Tibial nerve (tissue), 4 donors: ENCODE data around the gene TAF4B. TPM values are rescaled to one million over a fixed set of nuclear protein-coding genes. Genes with fewer than 3 reads are reported as not detected.
"Not testable (repeated sequence)": the region's sequence is repeated elsewhere in the genome, so short reads cannot be mapped to it uniquely, and the experiment has no call there.

Experiments used
- DNase-seq, 2 donors: peaks; one replicate each; pipeline ENCODE4 v3.0.0-alpha.2; 2019; ENCODE audit warnings: low spot score in 2 of 2
- H3K27ac ChIP-seq, 4 donors: fragments of 200-600 bp; sonication (generic) in 3 of 4; one replicate each; pipeline ENCODE4 v1.5.1; 2017 to 2019; ENCODE audit warnings: mild to moderate bottlenecking in 1 of 4
- H3K27me3 ChIP-seq, 2 donors: fragments of 200-600 bp; sonication (generic) in 1 of 2; one replicate each; pipeline versions ENCODE4 v1.5.1 to v1.6.0; 2017 to 2019
- H3K36me3 ChIP-seq, 3 donors: fragments of 200-600 bp; sonication (generic); one replicate each; pipeline ENCODE4 v1.5.1; 2018 to 2019
- H3K4me1 ChIP-seq, 4 donors: fragments of 200-600 bp; sonication (generic) in 3 of 4; one replicate each; pipeline ENCODE4 v1.5.1; 2017 to 2019
- H3K4me3 ChIP-seq, 4 donors: fragments of 200-600 bp; sonication (generic) in 3 of 4; one replicate each; pipeline ENCODE4 v1.5.1; 2017 to 2019; ENCODE audit warnings: mild to moderate bottlenecking in 1 of 4, moderate library complexity in 1 of 4
- H3K9me3 ChIP-seq, 4 donors: fragments of 200-600 bp; sonication (generic) in 3 of 4; one replicate each; pipeline ENCODE4 v1.5.1; 2017 to 2019
- CTCF ChIP-seq, 5 experiments: fragments of 200-600 bp in 3 of 5; fragments of 450-650 bp in 2 of 5; sonication (generic) in 3 of 5; IDR thresholded peaks; one replicate each; pipeline ENCODE4 v1.5.1; 2016 to 2019; ENCODE audit warnings: antibody characterized with exemption in 5 of 5, mild to moderate bottlenecking in 3 of 5, moderate library complexity in 2 of 5
- EP300 ChIP-seq, 2 donors: sonication (generic); formaldehyde crosslinking; IDR thresholded peaks; one replicate each; pipeline ENCODE4 v1.6.1; 2017; ENCODE audit warnings: antibody characterized with exemption in 2 of 2, mild to moderate bottlenecking in 1 of 2
- POLR2A ChIP-seq, 2 donors: fragments of 450-650 bp; IDR thresholded peaks; one replicate each; pipeline ENCODE4 v1.6.1; 2017; ENCODE audit warnings: antibody characterized with exemption in 2 of 2, mild to moderate bottlenecking in 2 of 2, moderate library complexity in 2 of 2
- WGBS, 2 donors: methylation state at CpG; one replicate each; pipeline ENCODE4 v1.1.5; 2018; 5-methylcytosine and 5-hydroxymethylcytosine counted together
- total RNA-seq, 4 donors: library from RNA; depleted of rRNA; stranded (reverse); fragments of >200 nt; gene quantifications; one replicate each; pipeline ENCODE4 v1.1.0, GENCODE V29; 2016

Gene TAF4B
- total RNA-seq, 4 donors from 2014 or later, result 13.7 to 25.5 (median 17.2) TPM

- H3K4me3 ChIP-seq, result no peak overlapping the region
- no peak for DNase-seq
- no peaks in the 10 kb centered on the region for H3K27me3 ChIP-seq
- H3K27ac ChIP-seq, result no peak overlapping the region
- H3K4me1 ChIP-seq, result peaks cover 0 to 7% (median 0%) of the 10 kb centered on the region in 4 donors
- 83 to 93% methylated on average over 5 of the region's 5 CpGs for WGBS, 2 donors
- no peaks in the 10 kb centered on the region for H3K9me3 ChIP-seq
- H3K36me3 ChIP-seq, result no peaks in the 10 kb centered on the region
- no peak for TF ChIP-seq CTCF (IDR thresholded peaks at IDR 0.05)
- TF ChIP-seq POLR2A (IDR thresholded peaks at IDR 0.05), result no peak
- TF ChIP-seq EP300 (IDR thresholded peaks at IDR 0.05), result no peak
These were observed 206.6 kb downstream of the TAF4B start for GRCh38 chr18:26432651-26433424.

GRCh38 chr18:26434887-26435286 lies 208.6 kb downstream of the TAF4B start:
- TF ChIP-seq POLR2A (IDR thresholded peaks at IDR 0.05), result no peak
- no peak for TF ChIP-seq EP300 (IDR thresholded peaks at IDR 0.05)
- no peak for TF ChIP-seq CTCF (IDR thresholded peaks at IDR 0.05)
- H3K27me3 ChIP-seq, result no peaks in the 10 kb centered on the region
- DNase-seq, result no peak
- H3K4me1 ChIP-seq, result peaks cover 0 to 7% (median 0%) of the 10 kb centered on the region in 4 donors
- H3K9me3 ChIP-seq, result no peaks in the 10 kb centered on the region
- 55 to 79% methylated on average over 2 of the region's 2 CpGs for WGBS, 2 donors
- no peaks in the 10 kb centered on the region for H3K36me3 ChIP-seq
- H3K27ac ChIP-seq, result no peak overlapping the region
- H3K4me3 ChIP-seq, result no peak overlapping the region

GRCh38 chr18:26435415-26436095 lies 209.3 kb downstream of the TAF4B start:
- Histone ChIP-seq H3K27ac (no peak overlapping the region), H3K36me3 (no peaks in the 10 kb centered on the region), H3K4me1 (peaks cover 0 to 8% (median 0%) of the 10 kb centered on the region in 4 donors), H3K27me3 (no peaks in the 10 kb centered on the region), H3K4me3 (no peak overlapping the region), H3K9me3 (no peaks in the 10 kb centered on the region)
- TF ChIP-seq POLR2A (IDR thresholded peaks at IDR 0.05), result no peak
- no peak for TF ChIP-seq CTCF (IDR thresholded peaks at IDR 0.05)
- TF ChIP-seq EP300 (IDR thresholded peaks at IDR 0.05), result no peak
- WGBS, 2 donors, result 81 to 82% methylated on average over 8 of the region's 8 CpGs
- DNase-seq, result no peak

- Histone ChIP-seq H3K4me1 (peaks cover 0 to 16% (median 2%) of the 10 kb centered on the region in 4 donors), H3K27me3 (no peaks in the 10 kb centered on the region), H3K27ac (peak overlapping the region in 2 of 4 donors; percentile 17 to 23), H3K36me3 (no peaks in the 10 kb centered on the region), H3K4me3 (no peak overlapping the region), H3K9me3 (no peaks in the 10 kb centered on the region)
- no peak for DNase-seq
- TF ChIP-seq EP300 (IDR thresholded peaks at IDR 0.05) (peak in 1 of 2 donors; percentile 36), CTCF (IDR thresholded peaks at IDR 0.05) (no peak)
- 71 to 72% methylated on average over 11 of the region's 11 CpGs for WGBS, 2 donors
These were observed 210.2 kb downstream of the TAF4B start for GRCh38 chr18:26436176-26437051.

GRCh38 chr18:26437634-26438033 lies 211.4 kb downstream of the TAF4B start:
- H3K36me3 ChIP-seq, H3K27me3 ChIP-seq, H3K27ac ChIP-seq, H3K9me3 ChIP-seq, H3K4me3 ChIP-seq, DNase-seq: not testable (repeated sequence)
- H3K4me1 ChIP-seq, result peaks cover 0 to 29% (median 4%) of the 10 kb centered on the region in 4 donors
- WGBS, 2 donors, result 84 to 91% methylated on average over 3 of the region's 3 CpGs
